Fibroblast of mammary gland (primary cell): ENCODE data around the gene GRM5.

Experiments used
- DNase-seq: peaks from one replicate; pipeline ENCODE4 v3.0.0-alpha.2; 2010; ENCODE audit warnings: low read depth
- H3K4me3 ChIP-seq: 2 replicates; pipeline ENCODE4 v1.5.1; 2011; ENCODE audit warnings: low read depth, mild to moderate bottlenecking, low read length, moderate library complexity; ENCODE audit not compliant: control insufficient read depth
- TF ChIP-seq, protein P1 (sequence below): conservative IDR thresholded peaks from 2 replicates; pipeline ENCODE4 v1.5.1; 2011; ENCODE audit warnings: low read depth, low read length, inconsistent platforms; ENCODE audit not compliant: control insufficient read depth, insufficient read depth

GRM5 gene

DNA sequence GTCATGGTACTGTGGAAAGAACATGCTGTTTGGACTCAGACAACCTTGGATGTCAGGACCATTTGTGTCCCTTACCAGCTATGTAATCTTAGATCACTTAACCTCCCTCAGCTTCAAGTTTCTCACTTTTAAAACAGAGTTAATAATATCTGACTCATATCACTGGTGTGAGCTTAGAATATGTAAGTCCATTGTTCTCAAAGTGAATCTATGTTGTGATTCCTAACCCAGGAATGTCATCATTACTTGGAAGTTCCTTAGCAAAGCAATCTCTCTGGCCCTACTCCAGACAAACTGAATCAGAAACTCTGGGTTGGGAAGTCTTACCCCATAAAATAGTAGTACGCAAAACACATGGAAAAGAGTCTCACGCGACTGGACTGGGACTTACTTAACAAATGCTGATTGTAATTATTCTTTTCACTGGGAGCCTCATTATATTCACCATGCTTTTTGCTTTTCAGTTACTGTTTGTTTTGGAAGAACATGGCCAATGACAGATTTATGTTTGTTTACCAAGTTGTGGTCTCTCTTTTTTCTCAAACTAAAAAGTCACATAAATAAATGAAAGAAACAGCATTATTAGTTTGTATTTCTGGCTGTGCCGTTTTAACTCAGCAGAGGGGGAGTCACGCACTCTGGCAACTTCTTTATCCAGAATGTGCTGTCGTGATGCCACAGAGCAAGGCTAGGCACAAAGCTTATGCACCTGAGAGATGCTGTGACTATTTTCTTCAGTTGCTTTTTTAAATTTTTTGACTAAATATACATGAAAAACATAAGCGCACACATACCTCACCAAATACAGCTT lies 510.6 kb downstream of the GRM5 start:
- TF ChIP-seq, protein P1, sequence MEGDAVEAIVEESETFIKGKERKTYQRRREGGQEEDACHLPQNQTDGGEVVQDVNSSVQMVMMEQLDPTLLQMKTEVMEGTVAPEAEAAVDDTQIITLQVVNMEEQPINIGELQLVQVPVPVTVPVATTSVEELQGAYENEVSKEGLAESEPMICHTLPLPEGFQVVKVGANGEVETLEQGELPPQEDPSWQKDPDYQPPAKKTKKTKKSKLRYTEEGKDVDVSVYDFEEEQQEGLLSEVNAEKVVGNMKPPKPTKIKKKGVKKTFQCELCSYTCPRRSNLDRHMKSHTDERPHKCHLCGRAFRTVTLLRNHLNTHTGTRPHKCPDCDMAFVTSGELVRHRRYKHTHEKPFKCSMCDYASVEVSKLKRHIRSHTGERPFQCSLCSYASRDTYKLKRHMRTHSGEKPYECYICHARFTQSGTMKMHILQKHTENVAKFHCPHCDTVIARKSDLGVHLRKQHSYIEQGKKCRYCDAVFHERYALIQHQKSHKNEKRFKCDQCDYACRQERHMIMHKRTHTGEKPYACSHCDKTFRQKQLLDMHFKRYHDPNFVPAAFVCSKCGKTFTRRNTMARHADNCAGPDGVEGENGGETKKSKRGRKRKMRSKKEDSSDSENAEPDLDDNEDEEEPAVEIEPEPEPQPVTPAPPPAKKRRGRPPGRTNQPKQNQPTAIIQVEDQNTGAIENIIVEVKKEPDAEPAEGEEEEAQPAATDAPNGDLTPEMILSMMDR: no peak
- no peak overlapping the region for H3K4me3 ChIP-seq
- DNase-seq: peak; percentile 100

DNA sequence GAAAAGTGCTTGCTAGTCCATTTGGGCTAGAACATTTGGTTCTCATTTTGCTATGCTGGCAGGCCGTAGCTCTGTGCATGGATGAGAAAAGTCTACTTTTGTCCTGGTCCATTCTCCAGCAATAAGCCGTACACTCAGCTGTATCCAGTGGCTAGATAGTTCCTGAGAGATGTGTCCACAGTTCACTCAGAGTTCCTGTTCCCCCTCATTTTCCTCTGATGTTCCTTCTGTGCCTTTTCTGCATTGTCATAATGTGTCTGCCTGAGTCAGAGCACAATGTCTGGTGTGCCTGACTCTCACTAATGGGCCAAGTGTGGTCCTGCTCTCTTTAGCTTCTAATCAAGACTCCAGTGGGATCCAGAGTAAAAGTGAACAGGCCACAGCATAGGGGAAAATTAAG lies 512.6 kb downstream of the GRM5 start:
- DNase-seq: peak; percentile 75
- no peak overlapping the region for H3K4me3 ChIP-seq
- TF ChIP-seq, protein P1: no peak

DNA sequence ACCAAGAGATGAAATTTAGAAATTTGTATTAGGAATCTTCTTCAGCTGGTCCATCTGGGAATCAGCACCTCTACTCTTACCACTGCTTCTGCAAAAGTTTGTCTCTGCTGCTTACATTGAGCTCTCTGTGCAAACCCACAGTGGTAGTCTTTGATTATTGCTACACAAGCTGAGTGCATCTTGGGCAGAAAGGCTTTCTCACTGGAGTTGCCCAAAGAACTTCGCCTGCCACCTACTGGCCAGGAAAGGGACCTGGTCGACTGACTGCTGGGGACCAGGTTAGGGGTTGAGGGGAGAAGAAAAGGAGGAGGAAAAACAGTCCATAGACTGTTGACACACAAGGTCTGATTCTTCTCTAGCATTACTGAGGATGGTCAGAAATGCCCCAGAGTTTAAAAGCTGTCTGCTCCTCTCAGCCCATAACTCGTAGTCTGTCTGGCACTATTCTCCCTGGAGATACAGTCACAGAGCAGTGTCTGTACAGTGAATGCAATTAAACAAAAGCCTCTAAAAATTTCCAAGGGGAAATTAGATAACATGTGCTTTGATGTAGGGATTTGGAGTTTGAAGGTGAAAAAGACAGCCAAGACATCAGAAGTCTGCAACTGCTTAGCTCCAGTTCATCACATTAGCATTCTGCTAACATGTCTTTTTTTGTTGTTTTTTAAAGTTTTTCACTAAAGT lies 513.3 kb downstream of the GRM5 start:
- no peak overlapping the region for H3K4me3 ChIP-seq
- TF ChIP-seq, protein P1: peak; percentile 92
- peak; percentile 69 for DNase-seq

DNA sequence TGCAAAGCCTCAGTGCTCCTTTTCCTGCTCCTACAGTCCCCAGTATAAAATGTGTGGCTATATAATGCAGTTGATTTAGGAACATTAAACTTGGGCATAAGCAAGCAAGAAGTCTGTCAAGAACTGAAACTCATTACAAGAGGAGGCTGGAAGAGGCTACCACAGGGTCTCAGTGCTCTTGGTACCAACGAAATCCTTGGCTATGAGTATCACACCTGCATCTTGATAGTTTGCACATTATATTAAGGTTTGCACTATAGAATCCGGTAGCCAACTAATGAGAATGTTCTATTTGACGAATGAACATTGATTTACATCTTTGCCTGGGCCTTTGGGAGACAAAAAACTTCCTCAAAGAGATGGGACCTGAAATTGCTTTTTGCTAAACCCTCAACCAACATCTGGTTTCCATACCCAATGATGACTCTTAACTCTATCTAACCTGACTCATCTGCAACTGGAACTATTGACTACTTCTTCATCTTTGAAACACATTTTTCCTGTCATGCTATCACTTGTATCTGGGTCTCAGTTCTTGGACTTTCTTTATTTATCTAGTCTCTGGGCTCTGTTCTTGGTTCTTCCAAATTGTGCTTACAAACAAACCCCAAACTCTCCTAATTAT lies 521.0 kb downstream of the GRM5 start:
- TF ChIP-seq, protein P1: no peak
- no peak overlapping the region for H3K4me3 ChIP-seq
- DNase-seq: peak; percentile 89

DNA sequence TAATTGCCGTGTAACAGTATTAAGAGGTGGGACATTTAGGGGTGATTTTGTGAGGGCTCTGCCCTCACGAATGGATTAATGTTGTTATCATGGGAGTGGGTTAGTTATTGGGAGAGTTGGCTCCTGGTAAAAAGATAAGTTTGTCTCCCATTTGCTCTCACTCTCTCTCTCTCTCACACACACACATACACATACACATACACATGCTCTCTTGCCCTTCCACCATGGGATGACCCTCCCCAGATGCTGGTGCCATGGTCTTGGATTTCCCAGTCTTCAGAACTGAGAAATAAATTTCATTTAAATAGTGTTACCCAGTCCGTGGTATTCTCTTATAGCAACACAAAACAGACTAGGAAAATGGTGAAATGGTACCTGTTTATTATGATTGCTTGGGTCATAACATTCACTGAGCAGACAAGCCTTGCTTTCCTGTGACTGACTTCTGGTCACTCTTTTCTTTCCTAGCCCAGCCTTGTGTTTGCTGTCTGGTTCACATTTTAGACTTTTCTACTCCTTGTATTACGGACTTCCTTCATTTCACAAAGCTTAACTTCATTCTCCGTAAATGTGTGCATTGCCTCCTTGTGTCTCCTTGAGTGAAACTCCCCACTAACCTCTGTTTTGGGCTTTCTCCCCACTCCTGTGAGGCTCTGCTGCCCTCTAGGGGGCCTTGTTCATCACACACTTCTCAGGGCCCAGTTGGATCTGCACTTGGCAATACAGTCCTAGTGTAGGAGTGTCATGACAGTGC lies 521.7 kb downstream of the GRM5 start:
- no peak overlapping the region for H3K4me3 ChIP-seq
- TF ChIP-seq, protein P1: peak; percentile 100
- DNase-seq: peak; percentile 95

DNA sequence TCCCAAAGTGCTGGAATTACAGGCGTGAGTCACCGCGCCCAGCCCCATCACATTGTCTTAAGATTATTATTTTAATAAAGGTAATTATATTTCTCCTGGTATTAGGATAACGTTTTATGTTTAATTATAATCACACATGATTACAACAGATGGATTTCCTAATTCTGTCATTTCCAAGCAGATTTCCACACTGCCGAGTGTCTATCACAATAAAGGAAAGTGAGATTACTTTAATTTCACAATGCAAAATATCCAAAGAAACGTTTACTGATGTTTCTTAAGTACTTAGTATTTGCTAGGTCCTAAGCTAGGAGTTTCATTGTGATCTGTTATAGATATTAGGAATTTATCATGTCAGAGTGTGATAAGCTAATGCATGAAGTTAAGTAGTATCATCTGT lies 524.8 kb downstream of the GRM5 start:
- no peak overlapping the region for H3K4me3 ChIP-seq
- DNase-seq: no peak
- TF ChIP-seq, protein P1: no peak
